ENCODE measurements around the gene ADGRD2. TPM values are rescaled to one million over a fixed set of nuclear protein-coding genes. Genes with fewer than 3 reads are reported as not detected.

The ADGRD2 gene
- total RNA-seq, 4 donors from 2014 or later: not detected

DNA sequence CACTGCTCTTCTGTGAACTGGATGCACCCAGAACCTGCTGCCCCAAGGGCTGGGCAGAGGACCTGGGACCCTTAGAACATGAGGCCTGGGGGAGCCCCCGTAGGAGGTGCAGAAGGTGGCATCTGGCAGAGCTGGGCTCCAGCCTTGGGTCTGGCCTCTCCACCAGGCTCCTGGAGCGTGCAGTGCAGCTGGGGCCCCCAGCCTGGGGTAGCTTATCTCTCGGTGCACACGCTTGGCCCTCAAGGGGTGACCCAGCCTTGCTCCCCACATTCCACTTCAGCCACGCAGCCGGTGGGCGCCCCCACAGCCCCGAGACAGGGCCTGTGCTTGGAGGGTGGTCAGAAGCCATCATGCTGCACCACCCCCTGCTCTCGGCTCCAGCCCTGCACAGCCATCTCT is 62.6 kb downstream of the ADGRD2 start:
- TF ChIP-seq POLR2A (IDR thresholded peaks at IDR 0.05): no peak
- TF ChIP-seq, protein P1, sequence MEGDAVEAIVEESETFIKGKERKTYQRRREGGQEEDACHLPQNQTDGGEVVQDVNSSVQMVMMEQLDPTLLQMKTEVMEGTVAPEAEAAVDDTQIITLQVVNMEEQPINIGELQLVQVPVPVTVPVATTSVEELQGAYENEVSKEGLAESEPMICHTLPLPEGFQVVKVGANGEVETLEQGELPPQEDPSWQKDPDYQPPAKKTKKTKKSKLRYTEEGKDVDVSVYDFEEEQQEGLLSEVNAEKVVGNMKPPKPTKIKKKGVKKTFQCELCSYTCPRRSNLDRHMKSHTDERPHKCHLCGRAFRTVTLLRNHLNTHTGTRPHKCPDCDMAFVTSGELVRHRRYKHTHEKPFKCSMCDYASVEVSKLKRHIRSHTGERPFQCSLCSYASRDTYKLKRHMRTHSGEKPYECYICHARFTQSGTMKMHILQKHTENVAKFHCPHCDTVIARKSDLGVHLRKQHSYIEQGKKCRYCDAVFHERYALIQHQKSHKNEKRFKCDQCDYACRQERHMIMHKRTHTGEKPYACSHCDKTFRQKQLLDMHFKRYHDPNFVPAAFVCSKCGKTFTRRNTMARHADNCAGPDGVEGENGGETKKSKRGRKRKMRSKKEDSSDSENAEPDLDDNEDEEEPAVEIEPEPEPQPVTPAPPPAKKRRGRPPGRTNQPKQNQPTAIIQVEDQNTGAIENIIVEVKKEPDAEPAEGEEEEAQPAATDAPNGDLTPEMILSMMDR (IDR thresholded peaks at IDR 0.05): no peak
- whole genome bisulfite sequencing, 2 donors: 60 to 65% methylated on average over 7 to 9 of the region's 9 CpGs
- no peaks in the 10 kb centered on the region for H3K27me3 ChIP-seq
- no peak overlapping the region for H3K4me3 ChIP-seq (replicated peaks in 1 of 3)
- H3K36me3 ChIP-seq: no peaks in the 10 kb centered on the region
- H3K9me3 ChIP-seq: no peaks in the 10 kb centered on the region
- DNase-seq: no peak
- H3K27ac ChIP-seq: no peak overlapping the region
- intact Hi-C loops (cut with DNase I): no loop called here
- no peaks in the 10 kb centered on the region for H3K4me1 ChIP-seq

DNA sequence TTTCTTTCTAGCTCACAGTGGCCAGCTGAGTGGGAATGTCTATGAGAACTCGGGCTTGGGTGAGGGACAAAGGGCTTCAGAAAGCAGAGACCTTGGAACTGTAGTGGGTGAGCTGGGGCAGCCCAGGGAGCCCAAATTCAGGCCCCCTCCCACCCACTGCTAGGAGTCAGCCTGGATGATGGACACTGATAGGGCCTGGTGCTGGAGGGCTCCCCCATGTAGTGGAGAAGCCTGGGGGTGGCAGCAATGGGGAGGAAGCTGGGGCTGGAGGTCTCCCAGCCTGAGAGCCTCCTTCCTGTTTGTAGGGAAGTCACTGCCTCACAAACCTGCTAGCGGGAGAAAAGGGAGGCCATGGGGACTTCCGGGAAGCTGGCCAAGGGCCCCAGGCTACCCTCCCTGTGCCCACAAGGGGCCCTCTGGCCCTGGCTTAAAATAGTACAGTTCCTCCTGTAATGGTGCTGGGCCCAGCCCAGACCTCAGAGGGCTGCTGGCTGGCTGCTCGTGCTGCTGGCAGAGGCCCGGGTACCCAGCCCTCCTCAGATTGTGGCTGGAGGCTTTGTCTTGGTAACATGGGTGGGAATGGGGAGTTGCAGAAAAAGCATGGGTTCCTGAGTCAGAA is 63.2 kb downstream of the ADGRD2 start:
- TF ChIP-seq, protein P1 (IDR thresholded peaks at IDR 0.05): no peak
- TF ChIP-seq POLR2A (IDR thresholded peaks at IDR 0.05): no peak
- DNase-seq: no peak
- 38 to 42% methylated on average over 1 to 5 of the region's 5 CpGs for WGBS, 2 donors
- H3K4me1 ChIP-seq: no peaks in the 10 kb centered on the region
- no peaks in the 10 kb centered on the region for H3K27me3 ChIP-seq
- intact Hi-C loops (cut with DNase I): no loop called here
- no peak overlapping the region for H3K4me3 ChIP-seq (replicated peaks in 1 of 3)
- H3K36me3 ChIP-seq: no peaks in the 10 kb centered on the region
- no peaks in the 10 kb centered on the region for H3K9me3 ChIP-seq
- H3K27ac ChIP-seq: no peak overlapping the region

DNA sequence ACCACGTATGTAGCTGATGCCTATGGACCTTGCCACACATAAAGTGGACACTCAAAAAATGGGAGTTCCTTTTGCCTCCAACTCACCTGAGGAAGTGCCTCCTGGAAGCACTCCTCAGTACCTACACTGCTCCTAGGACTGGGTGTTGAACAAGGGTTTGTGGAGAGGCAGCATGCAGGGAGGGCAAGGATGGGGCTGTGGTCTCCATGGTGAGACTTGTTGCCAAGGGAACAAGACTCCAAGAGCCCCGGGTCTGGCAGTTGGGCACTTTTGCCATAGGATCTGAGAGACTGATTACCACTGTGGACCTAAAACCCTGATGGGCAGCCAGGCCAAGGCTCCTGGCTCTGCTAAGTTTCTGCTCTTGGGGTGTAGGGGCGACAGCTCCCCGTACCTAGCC is 63.9 kb downstream of the ADGRD2 start:
- Histone ChIP-seq H3K4me3 (replicated peaks in 1 of 3) (no peak overlapping the region), H3K4me1 (no peaks in the 10 kb centered on the region), H3K27me3 (no peaks in the 10 kb centered on the region), H3K36me3 (no peaks in the 10 kb centered on the region), H3K9me3 (no peaks in the 10 kb centered on the region), H3K27ac (no peak overlapping the region)
- WGBS, 2 donors: 61 to 64% methylated on average over 3 to 4 of the region's 4 CpGs
- DNase-seq: no peak
- intact Hi-C loops (cut with DNase I): no loop called here
- TF ChIP-seq, protein P1 (IDR thresholded peaks at IDR 0.05): no peak
- TF ChIP-seq POLR2A (IDR thresholded peaks at IDR 0.05): no peak

DNA sequence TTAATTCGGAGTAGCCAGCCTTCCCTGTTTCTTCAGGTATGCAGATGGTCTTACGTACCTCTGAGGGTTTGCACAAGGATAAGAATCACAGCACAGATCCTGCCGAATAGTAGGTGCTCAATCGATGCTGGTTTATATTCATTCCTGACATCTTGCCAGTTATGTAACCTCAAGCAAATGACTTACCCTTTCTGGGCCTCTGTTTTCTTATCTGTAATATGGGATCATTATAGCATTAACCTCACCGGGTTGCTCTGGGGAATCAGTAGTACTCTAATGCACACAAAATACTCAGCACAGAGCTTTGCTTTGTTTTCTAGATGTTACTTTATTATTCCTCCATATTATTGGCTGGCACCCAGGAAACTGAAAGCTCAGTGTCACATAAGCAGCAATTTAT is 64.6 kb downstream of the ADGRD2 start:
- H3K27me3 ChIP-seq: no peaks in the 10 kb centered on the region
- no peak overlapping the region for H3K27ac ChIP-seq
- DNase-seq: no peak
- no peaks in the 10 kb centered on the region for H3K4me1 ChIP-seq
- no peaks in the 10 kb centered on the region for H3K36me3 ChIP-seq
- 72 to 83% methylated on average over 5 of the region's 5 CpGs for WGBS, 2 donors
- TF ChIP-seq POLR2A (IDR thresholded peaks at IDR 0.05): no peak
- TF ChIP-seq, protein P1 (IDR thresholded peaks at IDR 0.05): no peak
- H3K9me3 ChIP-seq: no peaks in the 10 kb centered on the region
- intact Hi-C loops (cut with DNase I): no loop called here
- no peak overlapping the region for H3K4me3 ChIP-seq (replicated peaks in 1 of 3)

DNA sequence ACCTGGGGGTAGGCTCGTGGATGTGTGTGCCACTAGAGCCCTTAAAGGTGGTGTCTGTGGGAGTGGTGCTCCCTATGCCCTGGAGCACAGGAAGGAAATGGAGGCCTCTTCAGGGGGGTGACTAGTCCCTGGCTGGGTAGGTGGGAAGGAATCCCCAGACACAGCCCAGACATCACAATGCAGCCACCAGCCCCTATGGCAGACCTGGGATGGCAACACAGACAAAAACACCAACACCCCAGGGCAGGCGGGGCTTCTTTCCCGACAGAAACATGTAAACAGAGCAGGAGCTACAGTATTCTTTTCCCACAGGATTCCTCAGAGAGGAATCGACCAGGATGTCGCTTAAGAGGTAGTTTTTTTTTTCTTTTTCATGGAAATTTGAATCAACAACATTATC is 67.3 kb downstream of the ADGRD2 start:
- TF ChIP-seq, protein P1 (IDR thresholded peaks at IDR 0.05): no peak
- no peak for TF ChIP-seq POLR2A (IDR thresholded peaks at IDR 0.05)
- WGBS, 2 donors: 78 to 79% methylated on average over 5 of the region's 5 CpGs
- H3K27ac ChIP-seq: no peak overlapping the region
- H3K27me3 ChIP-seq: no peaks in the 10 kb centered on the region
- intact Hi-C loops (cut with DNase I): no loop called here
- no peaks in the 10 kb centered on the region for H3K9me3 ChIP-seq
- no peaks in the 10 kb centered on the region for H3K36me3 ChIP-seq
- no peaks in the 10 kb centered on the region for H3K4me1 ChIP-seq
- no peak overlapping the region for H3K4me3 ChIP-seq (replicated peaks in 1 of 3)
- no peak for DNase-seq

Measured in thyroid gland (tissue), 4 donors.